ENCODE results near the gene MIP.
"Not testable (repeated sequence)": the region's sequence is repeated elsewhere in the genome, so short reads cannot be mapped to it uniquely, and the experiment has no call there.

- not testable (repeated sequence) for TF ChIP-seq CTCF (IDR thresholded peaks at IDR 0.05; ENCODE audit: low read depth, low read length, poor library complexity, severe bottlenecking); EZH2phosphoT487 (IDR thresholded peaks at IDR 0.05; ENCODE audit: borderline replicate concordance, low read length)
These were observed 43.9 kb upstream of the MIP start for GRCh38 chr12:56498126-56498902.
